Diencephalon (tissue), 1 donor: ENCODE data around the gene ABI2. TPM values are rescaled to one million over a fixed set of nuclear protein-coding genes. Genes with fewer than 3 reads are reported as not detected.

ENCODE experiments used
- total RNA-seq: library from RNA; depleted of rRNA; stranded (reverse); fragments of >200 nt; gene quantifications from one replicate; pipeline ENCODE4 v1.2.3, GENCODE V29; 2014

Gene ABI2
- 155 TPM for total RNA-seq

DNA sequence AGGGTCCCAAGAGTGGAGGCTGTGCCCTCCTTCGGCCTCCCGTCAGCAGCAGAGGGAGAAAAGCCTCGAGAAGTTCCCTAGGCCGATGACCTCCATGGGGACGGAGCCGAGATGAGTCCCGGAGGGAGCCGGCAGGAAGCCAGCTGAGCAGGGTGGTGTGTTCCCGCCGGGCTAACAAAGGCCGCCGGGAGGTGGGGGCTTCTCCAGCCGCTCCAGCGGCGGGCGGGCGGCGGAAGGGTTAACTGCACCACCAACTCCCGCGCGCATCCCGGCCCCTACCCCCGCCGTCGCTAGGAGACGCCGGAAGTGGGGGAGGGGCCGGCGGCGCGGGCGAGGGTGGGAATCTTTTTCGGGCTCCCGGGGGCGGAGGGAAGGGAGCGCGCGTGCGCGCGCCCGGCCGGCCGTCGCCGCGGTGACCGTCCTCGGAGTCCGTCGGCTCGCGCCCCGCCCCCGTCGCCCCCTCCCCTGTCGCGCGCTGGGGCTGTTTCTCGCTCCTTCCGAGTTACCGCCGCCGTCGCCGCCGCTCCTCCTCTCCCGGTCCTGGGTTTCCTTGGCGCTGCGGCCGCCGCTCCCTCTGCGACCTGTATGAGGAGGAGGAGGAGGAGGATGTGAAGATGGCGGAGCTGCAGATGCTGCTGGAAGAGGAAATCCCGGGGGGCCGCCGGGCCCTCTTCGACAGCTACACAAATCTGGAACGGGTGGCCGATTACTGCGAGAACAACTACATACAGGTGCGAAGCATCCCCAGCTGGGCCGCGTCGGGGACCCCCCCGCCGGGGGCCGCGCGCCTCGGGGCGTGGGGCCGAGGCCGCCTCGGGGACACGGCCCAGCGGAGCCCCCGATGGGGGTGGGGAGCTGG, at the start of gene ABI2:
ABI2 (plus strand) TSS at position 494 of the 859 bp plus-strand sequence; CDS start at position 615, 121 bp downstream.

Other genes with a start within 250 kb of the ABI2 start
- 33.7 TPM for gene CYP20A1, start 89.4 kb upstream of the ABI2 start, total RNA-seq
- 59.3 TPM for gene RAPH1, start 206.9 kb downstream of the ABI2 start, total RNA-seq